PC-9 (cell line): ENCODE data around the gene FAM117A. TPM values are rescaled to one million over a fixed set of nuclear protein-coding genes. Genes with fewer than 3 reads are reported as not detected.

Source experiments
- BruUV-seq: library from RNA; stranded (reverse); fragments of 400-500 nt; replicated peaks from 2 replicates; lab custom pipeline; 2021; lab: Mats Ljungman, UMichigan
- CTCF ChIA-PET: fragments of 300-600 bp; sonication (Branson Sonifier 250); formaldehyde crosslinking; loops from one replicate; lab custom pipeline; 2022; ENCODE audit warnings: antibody characterized with exemption; lab: Charles Lee
- POLR2A ChIA-PET: fragments of 300-600 bp; sonication (Branson Sonifier 250); formaldehyde crosslinking; loops from one replicate; lab custom pipeline; 2022; ENCODE audit warnings: antibody characterized with exemption; ENCODE audit not compliant: unreplicated experiment; lab: Charles Lee
- DNase-seq, 2 experiments: peaks; one replicate each; pipeline versions ENCODE4 v3.0.0 to v3.0.0-alpha.2; 2015 to 2022; ENCODE audit warnings: mixed read lengths in 1 of 2
- H2AFZ ChIP-seq: fragments of 200-600 bp; sonication (generic); 2 replicates; pipeline ENCODE4 v1.8.1; 2017; ENCODE audit warnings: antibody characterized with exemption
- H3F3A ChIP-seq: fragments of 200-600 bp; sonication (generic); 2 replicates; pipeline ENCODE4 v1.8.1; 2017; ENCODE audit warnings: antibody characterized with exemption, mild to moderate bottlenecking, low read depth; ENCODE audit not compliant: insufficient read depth
- H3K27ac ChIP-seq: fragments of 200-600 bp; sonication (generic); 2 replicates; pipeline ENCODE4 v1.6.1; 2016; ENCODE audit warnings: mixed run types
- H3K27me3 ChIP-seq: fragments of 200-600 bp; sonication (generic); 2 replicates; pipeline ENCODE4 v1.6.1; 2016; ENCODE audit warnings: low read depth, mixed run types; ENCODE audit not compliant: insufficient read depth
- H3K36me3 ChIP-seq: fragments of 200-600 bp; sonication (generic); 2 replicates; pipeline ENCODE4 v1.6.1; 2016; ENCODE audit warnings: low read depth, mixed run types
- H3K4me1 ChIP-seq: fragments of 200-600 bp; sonication (generic); replicated peaks from 2 replicates; pipeline ENCODE4 v1.6.1; 2016; ENCODE audit warnings: mixed run types; ENCODE audit not compliant: insufficient read depth
- H3K4me2 ChIP-seq: fragments of 200-600 bp; sonication (generic); 2 replicates; pipeline ENCODE4 v1.6.1; 2017; ENCODE audit warnings: mixed run types
- H3K4me3 ChIP-seq: fragments of 200-600 bp; sonication (generic); 2 replicates; pipeline ENCODE4 v1.6.1; 2016; ENCODE audit warnings: mixed run types
- H3K79me2 ChIP-seq: fragments of 200-600 bp; sonication (generic); 2 replicates; pipeline ENCODE4 v1.6.1; 2017; ENCODE audit warnings: low read depth, mixed run types
- H3K9me2 ChIP-seq: fragments of 200-600 bp; sonication (generic); 2 replicates; pipeline ENCODE4 v1.8.1; 2017; ENCODE audit warnings: mild to moderate bottlenecking; ENCODE audit not compliant: insufficient read depth
- H3K9me3 ChIP-seq: fragments of 200-600 bp; sonication (generic); 2 replicates; pipeline ENCODE4 v1.8.1; 2016; ENCODE audit warnings: low read depth; ENCODE audit not compliant: insufficient read depth
- H4K20me1 ChIP-seq: fragments of 200-600 bp; sonication (generic); 2 replicates; pipeline ENCODE4 v1.8.1; 2017; ENCODE audit not compliant: insufficient read depth
- EZH2 ChIP-seq: fragments of 200-600 bp; sonication (generic); IDR thresholded peaks from 2 replicates; pipeline ENCODE4 v1.8.0; 2017; ENCODE audit warnings: antibody characterized with exemption, low read depth
- intact Hi-C: fragments of 100-400 bp; cut with micrococcal nuclease; formaldehyde crosslinking; loops from one replicate; pipeline ENCODE4 v1.10.0; 2022; ENCODE audit not compliant: unreplicated experiment
- total RNA-seq: library from RNA; stranded (reverse); gene quantifications from 2 replicates; pipeline ENCODE4 v1.2.3, GENCODE V29; 2021
- TF ChIP-seq, protein P1 (sequence below): fragments of 200-600 bp; sonication (generic); conservative IDR thresholded peaks from 2 replicates; pipeline ENCODE4 v1.6.1; 2017; ENCODE audit warnings: mixed run types, antibody characterized with exemption, mild to moderate bottlenecking, moderate library complexity

FAM117A gene
- total RNA-seq, 1 experiment from 2014 or later, result 15.0 TPM

DNA sequence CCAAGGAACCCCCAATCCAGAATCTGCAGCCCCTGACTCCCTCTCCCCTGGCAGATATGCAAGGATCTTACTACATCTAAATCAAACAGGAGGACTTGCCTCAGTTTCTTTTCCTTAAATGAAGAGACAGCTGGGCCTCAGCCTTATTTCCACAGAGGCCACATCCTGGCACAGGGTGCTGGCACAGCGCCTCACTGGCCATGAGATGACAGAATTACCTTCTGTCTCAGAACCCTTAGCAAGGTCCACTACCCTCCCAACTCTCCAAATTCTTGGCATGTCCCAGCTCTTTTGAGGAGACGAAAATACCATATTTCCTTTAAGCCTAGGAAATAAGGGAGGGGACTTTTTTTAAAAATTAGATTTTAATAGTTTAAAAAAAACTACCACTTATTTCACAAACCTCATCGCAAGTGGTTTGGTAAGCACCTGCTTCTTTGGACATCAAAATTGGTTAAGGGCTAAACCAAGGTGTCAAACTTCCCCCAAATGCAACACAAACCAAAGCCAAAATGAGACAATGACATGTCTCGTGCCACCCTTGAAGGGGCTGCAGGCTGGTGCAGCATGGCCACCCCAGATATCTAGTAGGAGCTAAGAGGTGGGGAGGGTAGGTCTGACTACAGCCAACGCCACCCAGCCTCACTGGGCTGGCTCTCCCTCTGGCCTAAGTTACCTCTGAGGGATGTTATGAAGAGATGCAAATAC is 25.3 kb downstream of the FAM117A start:
- CTCF ChIA-PET, result no interaction called here

DNA sequence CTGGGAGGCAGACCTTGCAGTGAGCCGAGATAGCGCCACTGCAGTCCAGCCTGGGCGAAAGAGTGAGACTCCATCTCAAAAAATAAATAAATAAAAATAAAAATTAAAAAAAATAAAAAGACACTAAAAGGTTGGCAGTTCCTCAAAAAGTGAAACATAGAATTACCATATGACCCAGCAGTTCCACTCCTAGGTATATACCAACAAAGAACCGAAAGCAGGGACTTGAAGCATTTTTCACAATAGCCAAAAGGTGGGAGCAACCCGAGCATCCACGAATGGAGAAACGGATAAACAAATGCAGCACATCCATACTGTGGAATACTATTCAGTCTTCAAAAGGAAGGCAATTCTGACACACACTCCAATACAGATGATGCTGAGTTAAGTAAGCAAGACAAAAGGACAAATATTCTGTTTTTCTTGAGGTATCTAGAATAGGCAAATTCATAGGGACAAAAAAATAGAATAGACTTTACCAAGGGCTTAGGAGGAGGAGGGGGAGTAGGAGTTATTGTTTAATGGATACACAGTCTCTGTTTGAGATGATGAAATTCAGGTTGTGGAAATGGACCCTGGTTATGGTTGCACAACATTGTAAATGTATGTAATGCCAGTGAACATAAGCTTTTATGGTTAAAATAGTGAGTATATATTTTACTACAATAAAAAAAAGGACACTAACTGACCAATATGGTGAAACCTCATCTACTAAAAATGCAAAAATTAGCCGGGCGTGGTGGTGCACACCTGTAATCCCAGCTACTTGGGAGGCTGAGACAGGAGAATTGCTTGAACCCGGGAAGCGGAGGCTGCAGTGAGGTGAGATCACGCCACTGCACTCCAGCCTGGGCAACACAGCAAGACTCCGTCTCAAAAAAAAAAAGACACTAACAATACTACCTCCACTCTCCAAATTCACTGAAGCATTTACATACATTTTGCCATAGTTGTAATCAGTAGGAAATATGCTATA is 29.1 kb downstream of the FAM117A start:
- H3K9me2 ChIP-seq, result no peaks in the 10 kb centered on the region
- no peak overlapping the region for H2AFZ ChIP-seq
- DNase-seq, result no peak
- intact Hi-C loops, result no loop called here
- TF ChIP-seq, protein P1, sequence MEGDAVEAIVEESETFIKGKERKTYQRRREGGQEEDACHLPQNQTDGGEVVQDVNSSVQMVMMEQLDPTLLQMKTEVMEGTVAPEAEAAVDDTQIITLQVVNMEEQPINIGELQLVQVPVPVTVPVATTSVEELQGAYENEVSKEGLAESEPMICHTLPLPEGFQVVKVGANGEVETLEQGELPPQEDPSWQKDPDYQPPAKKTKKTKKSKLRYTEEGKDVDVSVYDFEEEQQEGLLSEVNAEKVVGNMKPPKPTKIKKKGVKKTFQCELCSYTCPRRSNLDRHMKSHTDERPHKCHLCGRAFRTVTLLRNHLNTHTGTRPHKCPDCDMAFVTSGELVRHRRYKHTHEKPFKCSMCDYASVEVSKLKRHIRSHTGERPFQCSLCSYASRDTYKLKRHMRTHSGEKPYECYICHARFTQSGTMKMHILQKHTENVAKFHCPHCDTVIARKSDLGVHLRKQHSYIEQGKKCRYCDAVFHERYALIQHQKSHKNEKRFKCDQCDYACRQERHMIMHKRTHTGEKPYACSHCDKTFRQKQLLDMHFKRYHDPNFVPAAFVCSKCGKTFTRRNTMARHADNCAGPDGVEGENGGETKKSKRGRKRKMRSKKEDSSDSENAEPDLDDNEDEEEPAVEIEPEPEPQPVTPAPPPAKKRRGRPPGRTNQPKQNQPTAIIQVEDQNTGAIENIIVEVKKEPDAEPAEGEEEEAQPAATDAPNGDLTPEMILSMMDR, result no peak
- no peak for TF ChIP-seq EZH2
- H4K20me1 ChIP-seq, result no peaks in the 10 kb centered on the region
- CTCF ChIA-PET, result no interaction called here
- POLR2A ChIA-PET, result interaction anchor here (0.7 kb wide), 1 partner anchor 1050 kb away, joined by 9 read pairs; no protein-coding TSS in a partner anchor
- H3K4me1 ChIP-seq, result no peaks in the 10 kb centered on the region
- H3K4me3 ChIP-seq, result no peak overlapping the region
- no peaks in the 10 kb centered on the region for H3K27me3 ChIP-seq
- H3K79me2 ChIP-seq, result no peaks in the 10 kb centered on the region
- H3K9me3 ChIP-seq, result no peaks in the 10 kb centered on the region
- no peaks in the 10 kb centered on the region for H3F3A ChIP-seq
- no peak overlapping the region for H3K27ac ChIP-seq
- H3K36me3 ChIP-seq, result no peaks in the 10 kb centered on the region
- H3K4me2 ChIP-seq, result no peak overlapping the region
- BruUV-seq, result no TSS peak

More for the DNA sequence above, 25.3 kb downstream of the FAM117A start:
- Histone ChIP-seq H3K27ac (no peak overlapping the region), H3F3A (no peaks in the 10 kb centered on the region), H3K9me2 (no peaks in the 10 kb centered on the region), H3K4me1 (0 out of 2 replicates have a peak, but pooled peaks cover 10% of the 10 kb centered on the region), H3K9me3 (no peaks in the 10 kb centered on the region), H3K4me3 (no peak overlapping the region), H4K20me1 (no peaks in the 10 kb centered on the region), H3K4me2 (no peak overlapping the region), H3K79me2 (no peaks in the 10 kb centered on the region), H3K36me3 (no peaks in the 10 kb centered on the region), H2AFZ (no peak overlapping the region), H3K27me3 (no peaks in the 10 kb centered on the region)
- BruUV-seq, result no TSS peak
- POLR2A ChIA-PET, result no interaction called here
- TF ChIP-seq, protein P1, result no peak
- no peak for TF ChIP-seq EZH2
- no peak for DNase-seq
- intact Hi-C loops, result no loop called here

DNA sequence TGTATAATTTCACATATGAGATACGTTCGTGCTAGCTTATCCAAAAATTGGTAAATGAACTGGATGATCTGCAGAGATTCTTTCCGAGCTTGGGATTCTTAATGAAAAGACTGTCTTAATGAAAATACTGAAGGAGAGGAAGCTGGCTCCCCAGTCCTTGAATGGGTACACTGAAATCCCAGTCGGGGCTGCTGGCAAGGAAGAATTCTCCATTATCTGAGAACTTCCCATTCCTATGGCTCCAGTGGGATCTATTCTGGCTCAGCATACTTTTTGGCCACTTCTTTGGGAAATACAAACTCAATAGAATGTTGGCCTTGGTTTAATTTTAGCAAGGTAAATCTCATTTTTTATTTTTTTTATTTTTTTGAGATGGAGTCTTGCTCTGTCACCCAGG is 32.5 kb downstream of the FAM117A start:
- Histone ChIP-seq H3K4me3 (no peak overlapping the region), H3K36me3 (no peaks in the 10 kb centered on the region), H3K4me2 (no peak overlapping the region), H3K27ac (no peak overlapping the region), H4K20me1 (no peaks in the 10 kb centered on the region), H3K9me3 (no peaks in the 10 kb centered on the region), H2AFZ (no peak overlapping the region), H3K9me2 (no peaks in the 10 kb centered on the region), H3K79me2 (no peaks in the 10 kb centered on the region), H3K4me1 (no peaks in the 10 kb centered on the region), H3F3A (no peaks in the 10 kb centered on the region), H3K27me3 (no peaks in the 10 kb centered on the region)
- TF ChIP-seq, protein P1, result no peak
- TF ChIP-seq EZH2, result no peak
- CTCF ChIA-PET, result no interaction called here
- intact Hi-C loops, result no loop called here
- no TSS peak for BruUV-seq
- POLR2A ChIA-PET, result no interaction called here
- DNase-seq, result no peak
